IMR-90 (cell line): Measurements from ENCODE around the gene SMIM10L1. TPM values are rescaled to one million over a fixed set of nuclear protein-coding genes. Genes with fewer than 3 reads are reported as not detected.

Experiments
- ATAC-seq: fragments of 200-7000 bp; cut with Tn5 transposase; 2 replicates; pipeline ENCODE4 v1.9.1; 2020; ENCODE audit warnings: low read depth, mild to moderate bottlenecking, moderate library complexity
- BruUV-seq: library from RNA; stranded (reverse); fragments of 400-500 nt; replicated peaks from 2 replicates; lab custom pipeline; 2021; lab: Mats Ljungman, UMichigan
- CTCF ChIA-PET: fragments of 300-600 bp; formaldehyde crosslinking; extraction: SDS; loops from one replicate; lab custom pipeline; 2021; ENCODE audit warnings: antibody characterized with exemption; lab: Yijun Ruan, JAX
- POLR2A ChIA-PET: fragments of 300-600 bp; sonication (Branson Sonifier 250); formaldehyde crosslinking; loops from one replicate; lab custom pipeline; 2022; ENCODE audit warnings: antibody characterized with exemption; ENCODE audit not compliant: unreplicated experiment; lab: Charles Lee
- DNase-seq: peaks from one replicate; pipeline ENCODE4 v3.0.0; 2013
- H2AFZ ChIP-seq: replicated peaks from 2 replicates; pipeline ENCODE3; 2013; ENCODE audit warnings: low read length, mild to moderate bottlenecking; ENCODE audit not compliant: poor library complexity
- H2AK5ac ChIP-seq: 2 replicates; pipeline ENCODE4 v1.6.1; 2013; ENCODE audit warnings: low read depth, low read length, inconsistent platforms
- H2AK9ac ChIP-seq: replicated peaks from 2 replicates; pipeline ENCODE3; 2013; ENCODE audit warnings: mild to moderate bottlenecking, low read depth, low read length, moderate library complexity; ENCODE audit not compliant: poor library complexity
- H2BK120ac ChIP-seq: 2 replicates; pipeline ENCODE4 v1.6.1; 2013; ENCODE audit warnings: low read depth, low read length, inconsistent platforms
- H2BK15ac ChIP-seq: 3 replicates; pipeline ENCODE4 v1.6.1; 2013; ENCODE audit warnings: low read depth, low read length, inconsistent platforms
- H2BK20ac ChIP-seq: 2 replicates; pipeline ENCODE4 v1.6.1; 2013; ENCODE audit warnings: low read depth, mild to moderate bottlenecking, inconsistent platforms, low read length, moderate library complexity
- H2BK5ac ChIP-seq: 2 replicates; pipeline ENCODE4 v1.6.1; 2013; ENCODE audit warnings: mild to moderate bottlenecking, low read depth, low read length, inconsistent platforms; ENCODE audit not compliant: poor library complexity, severe bottlenecking
- H3K14ac ChIP-seq: replicated peaks from 2 replicates; pipeline ENCODE4 v1.6.1; 2013; ENCODE audit warnings: low read depth, low read length, inconsistent platforms
- H3K18ac ChIP-seq: 2 replicates; pipeline ENCODE4 v1.6.1; 2013; ENCODE audit warnings: low read depth, low read length, control low read depth
- H3K23ac ChIP-seq: 2 replicates; pipeline ENCODE4 v1.6.1; 2013; ENCODE audit warnings: low read depth, low read length, inconsistent platforms
- H3K27ac ChIP-seq: 2 replicates; pipeline ENCODE4 v1.5.1; 2013; ENCODE audit warnings: mild to moderate bottlenecking, control low read depth, low read length; ENCODE audit not compliant: insufficient read depth
- H3K27me3 ChIP-seq: 2 replicates; pipeline ENCODE4 v1.6.1; 2013; ENCODE audit warnings: low read length; ENCODE audit not compliant: control insufficient read depth, insufficient read depth
- H3K36me3 ChIP-seq: 2 replicates; pipeline ENCODE4 v1.6.1; 2013; ENCODE audit warnings: low read length, mixed read lengths; ENCODE audit not compliant: control insufficient read depth, insufficient read depth
- H3K4ac ChIP-seq: 2 replicates; pipeline ENCODE4 v1.6.1; 2013; ENCODE audit warnings: low read depth, low read length, inconsistent platforms
- H3K4me1 ChIP-seq: 2 replicates; pipeline ENCODE4 v1.6.1; 2013; ENCODE audit warnings: low read length, mixed read lengths; ENCODE audit not compliant: control insufficient read depth, insufficient read depth
- H3K4me2 ChIP-seq: 2 replicates; pipeline ENCODE4 v1.6.1; 2013; ENCODE audit warnings: low read depth, mild to moderate bottlenecking, control low read depth, low read length, moderate library complexity
- H3K4me3 ChIP-seq: 2 replicates; pipeline ENCODE4 v1.5.1; 2013; ENCODE audit warnings: low read depth, mild to moderate bottlenecking, control low read depth, low read length, moderate library complexity; ENCODE audit not compliant: insufficient read depth
- H3K56ac ChIP-seq: 2 replicates; pipeline ENCODE4 v1.6.1; 2013; ENCODE audit warnings: low read length, inconsistent platforms; ENCODE audit not compliant: insufficient read depth; ENCODE audit errors: extremely low read depth
- H3K79me1 ChIP-seq, 2 experiments: 2 replicates each; pipeline ENCODE4 v1.6.1; 2013; ENCODE audit warnings: low read length in 2 of 2, inconsistent platforms in 1 of 2, low read depth in 1 of 2
- H3K9ac ChIP-seq: 2 replicates; pipeline ENCODE4 v1.6.1; 2013; ENCODE audit warnings: low read depth, low read length, control low read depth
- H3K9me1 ChIP-seq: 2 replicates; pipeline ENCODE4 v1.6.1; 2013; ENCODE audit warnings: low read length, inconsistent platforms; ENCODE audit not compliant: insufficient read depth
- H3K9me3 ChIP-seq: 2 replicates; pipeline ENCODE4 v1.6.1; 2013; ENCODE audit warnings: low read length; ENCODE audit not compliant: control insufficient read depth, insufficient read depth
- H4K20me1 ChIP-seq: 2 replicates; pipeline ENCODE4 v1.6.1; 2013; ENCODE audit warnings: low read length, inconsistent platforms; ENCODE audit not compliant: insufficient read depth
- H4K5ac ChIP-seq: 2 replicates; pipeline ENCODE4 v1.6.1; 2013; ENCODE audit warnings: mild to moderate bottlenecking, low read depth, low read length, control low read depth
- H4K8ac ChIP-seq, 2 experiments: 2 replicates each; pipeline ENCODE4 v1.6.1; 2013; ENCODE audit warnings: low read depth in 2 of 2, low read length in 2 of 2, control low read depth in 1 of 2, inconsistent platforms in 1 of 2
- H4K91ac ChIP-seq: 2 replicates; pipeline ENCODE4 v1.6.1; 2013; ENCODE audit warnings: low read depth, low read length, inconsistent platforms; ENCODE audit not compliant: insufficient read depth
- BHLHE40 ChIP-seq: fragments of 150-350 bp; IDR thresholded peaks from 2 replicates; pipeline ENCODE4 v1.6.1; 2016; ENCODE audit warnings: mild to moderate bottlenecking, low read depth, low read length
- FOS ChIP-seq: fragments of 150-350 bp; IDR thresholded peaks from 2 replicates; pipeline ENCODE4 v1.6.1; 2016; ENCODE audit warnings: low read depth, low read length
- POLR2A ChIP-seq: IDR thresholded peaks from 2 replicates; pipeline ENCODE4 v1.6.1; 2012; ENCODE audit warnings: mild to moderate bottlenecking, low read depth, low read length
- SMC3 ChIP-seq: fragments of 150-350 bp; IDR thresholded peaks from 2 replicates; pipeline ENCODE4 v1.6.1; 2016; ENCODE audit warnings: low read depth, mild to moderate bottlenecking, antibody characterized with exemption, low read length, moderate library complexity
- WGBS, 2 experiments: methylation state at CpG; one replicate each; pipeline versions ENCODE4 v1.1.5 to v1.1.7; 2013; ENCODE audit warnings: missing lambda C conversion rate in 2 of 2; ENCODE audit not compliant: insufficient read length in 1 of 2; ENCODE audit errors: extremely low coverage in 2 of 2; 5-methylcytosine and 5-hydroxymethylcytosine counted together
- dilution Hi-C: fragments of 300-500 bp; cut with HindIII; formaldehyde crosslinking; loops from one replicate; pipeline ENCODE4 v1.14.3; 2018; ENCODE audit warnings: low sequenced_read_pairs; ENCODE audit not compliant: unreplicated experiment
- in situ Hi-C: fragments of 300-500 bp; cut with MboI; formaldehyde crosslinking; loops from 3 replicates; pipeline ENCODE4 v1.14.3; 2019; ENCODE audit warnings: low sequenced_read_pairs, inconsistent platforms, mixed read lengths
- intact Hi-C: fragments of 100-400 bp; cut with micrococcal nuclease; formaldehyde crosslinking; loops from 2 replicates; pipeline ENCODE4 v1.10.0; 2022
- polyA plus RNA-seq, 3 experiments: library from polyadenylated mRNA; depleted of rRNA; stranded (reverse); fragments of >200 nt; gene quantifications; 2 replicates each; pipeline ENCODE4 v1.2.3, GENCODE V29; 2012; ENCODE audit warnings: low replicate concordance in 1 of 3
- total RNA-seq: library from RNA; depleted of rRNA; stranded (reverse); fragments of >200 nt; gene quantifications from 2 replicates; pipeline ENCODE4 v1.2.3, GENCODE V29; 2012

SMIM10L1 gene
- total and polyA plus RNA-seq, 2 of the 4 experiments (the other 2 are of a cell fraction): 2.7 to 4.5 TPM

DNA sequence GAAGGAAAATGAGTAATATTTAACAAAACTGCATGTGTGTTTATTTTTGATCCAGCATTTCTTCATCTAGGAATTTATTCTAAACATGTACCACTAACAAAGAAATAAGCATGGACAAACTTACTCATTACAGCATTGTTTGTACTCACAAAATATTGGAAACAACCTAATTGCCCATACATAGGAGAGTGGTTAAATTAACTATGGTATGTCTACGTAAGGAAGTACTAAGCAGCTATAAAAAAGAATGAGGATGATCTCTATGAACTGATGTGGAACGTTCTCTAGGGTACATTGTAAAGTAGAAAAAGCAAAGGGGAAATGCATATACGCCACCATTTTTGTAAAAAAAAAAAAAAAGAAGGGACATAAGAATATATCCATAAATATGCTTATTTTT lies 33.2 kb downstream of the SMIM10L1 start:
- in situ Hi-C loops: loop anchor here (5.0 kb wide), 1 partner anchor 427 kb away; no protein-coding TSS in a partner anchor

More for the DNA sequence above, 33.2 kb downstream of the SMIM10L1 start:
- ChIA-PET POLR2A (no interaction called here), CTCF (no interaction called here)
- no peaks in the 10 kb centered on the region for H3K9me3 ChIP-seq
- H2BK20ac ChIP-seq: no peak overlapping the region
- no peak overlapping the region for H2AK5ac ChIP-seq
- no peak overlapping the region for H3K4me2 ChIP-seq
- no peaks in the 10 kb centered on the region for H3K79me1 ChIP-seq
- H3K9me1 ChIP-seq: no peaks in the 10 kb centered on the region
- no peak overlapping the region for H3K4me3 ChIP-seq
- DNase-seq: no peak
- no peak overlapping the region for H3K9ac ChIP-seq
- BruUV-seq: no TSS peak
- no peak overlapping the region for H4K91ac ChIP-seq
- no peaks in the 10 kb centered on the region for H3K4me1 ChIP-seq
- no peak overlapping the region for H2AK9ac ChIP-seq
- H4K8ac ChIP-seq: no peak overlapping the region
- no peak overlapping the region for H3K4ac ChIP-seq
- TF ChIP-seq FOS: no peak
- TF ChIP-seq BHLHE40: no peak
- TF ChIP-seq POLR2A: no peak
- no peak for TF ChIP-seq SMC3
- ATAC-seq: no peak
- H3K56ac ChIP-seq: no peak overlapping the region
- H2AFZ ChIP-seq: no peak overlapping the region
- no peaks in the 10 kb centered on the region; the same call in 1 of the 2 replicates for H3K27me3 ChIP-seq
- dilution Hi-C loops: no loop called here
- no peak overlapping the region for H2BK5ac ChIP-seq
- intact Hi-C loops: no loop called here
- no peak overlapping the region for H4K5ac ChIP-seq
- no peak overlapping the region for H2BK15ac ChIP-seq
- H3K23ac ChIP-seq: no peak overlapping the region
- no CpG with 5 or more reads among the region's 3 CpGs for WGBS, 2 experiments
- no peak overlapping the region for H3K18ac ChIP-seq
- H3K14ac ChIP-seq: no peak overlapping the region
- H4K20me1 ChIP-seq: no peaks in the 10 kb centered on the region
- H3K27ac ChIP-seq: no peak overlapping the region
- H3K36me3 ChIP-seq: no peaks in the 10 kb centered on the region
- no peak overlapping the region for H2BK120ac ChIP-seq
